Body of pancreas (tissue), 4 donors: ENCODE data around the gene ICOS. TPM values are rescaled to one million over a fixed set of nuclear protein-coding genes. Genes with fewer than 3 reads are reported as not detected.

Source experiments
- ATAC-seq: fragments of 150-250 bp; one replicate; pipeline ENCODE4 v1.9.1; 2016
- DNase-seq, 4 donors: peaks; one replicate each; pipeline ENCODE4 v3.0.0-alpha.2; 2019
- H3K27ac ChIP-seq, 4 donors: fragments of 200-600 bp; sonication (generic); 1 replicate in 3 of 4; 2 replicates in 1 of 4; pipeline versions ENCODE4 v1.5.1 to v1.6.1; 2016 to 2019; ENCODE audit warnings: mild to moderate bottlenecking in 1 of 4, mixed read lengths in 1 of 4, moderate library complexity in 1 of 4
- H3K27me3 ChIP-seq, 2 donors: fragments of 200-600 bp; sonication (generic); one replicate each; pipeline ENCODE4 v1.6.0; 2016; ENCODE audit warnings: mild to moderate bottlenecking in 1 of 2
- H3K36me3 ChIP-seq, 2 donors: fragments of 200-600 bp; sonication (generic); replicated peaks in 1 of 2; 2 replicates each; pipeline ENCODE4 v1.5.1; 2016; ENCODE audit warnings: low read depth in 2 of 2; ENCODE audit not compliant: insufficient read depth in 1 of 2
- H3K4me1 ChIP-seq: fragments of 200-600 bp; sonication (generic); one replicate; pipeline ENCODE4 v1.6.0; 2016
- H3K4me3 ChIP-seq, 2 donors: fragments of 200-600 bp; sonication (generic); 1 replicate in 1 of 2; 2 replicates in 1 of 2; pipeline ENCODE4 v1.5.1; 2016 to 2019
- H3K9me3 ChIP-seq, 3 donors: fragments of 200-600 bp; sonication (generic); 1 replicate in 2 of 3; 2 replicates in 1 of 3; pipeline ENCODE4 v1.5.1; 2016
- POLR2A ChIP-seq, 3 donors: fragments of 450-650 bp; IDR thresholded peaks; one replicate each; pipeline ENCODE4 v1.6.1; 2016; ENCODE audit warnings: antibody characterized with exemption in 3 of 3, mild to moderate bottlenecking in 2 of 3
- WGBS, 2 donors: methylation state at CpG; one replicate each; pipeline ENCODE4 v1.1.5; 2017; 5-methylcytosine and 5-hydroxymethylcytosine counted together
- intact Hi-C: fragments of 100-400 bp; cut with DNase I; formaldehyde crosslinking; loops from one replicate; pipeline ENCODE4 v1.15.1; 2023
- total RNA-seq, 2 donors: library from RNA; depleted of rRNA; stranded (reverse); fragments of >200 nt; gene quantifications; one replicate each; pipeline ENCODE4 v1.1.0, GENCODE V29; 2016
- TF ChIP-seq, protein P1 (sequence below), 7 experiments: fragments of 450-650 bp in 4 of 7; fragments of 200-600 bp in 3 of 7; sonication (generic) in 3 of 7; IDR thresholded peaks; one replicate each; pipeline ENCODE4 v1.5.1; 2016 to 2019; ENCODE audit warnings: antibody characterized with exemption in 7 of 7

Gene ICOS
- total RNA-seq, 2 donors from 2014 or later = not detected

- DNase-seq (no peak), ATAC-seq (no peak)
- intact Hi-C loops = no loop called here
- no peak overlapping the region for H3K27ac ChIP-seq
- no peaks in the 10 kb centered on the region for H3K9me3 ChIP-seq
- no peaks in the 10 kb centered on the region for H3K36me3 ChIP-seq
- TF ChIP-seq, protein P1, sequence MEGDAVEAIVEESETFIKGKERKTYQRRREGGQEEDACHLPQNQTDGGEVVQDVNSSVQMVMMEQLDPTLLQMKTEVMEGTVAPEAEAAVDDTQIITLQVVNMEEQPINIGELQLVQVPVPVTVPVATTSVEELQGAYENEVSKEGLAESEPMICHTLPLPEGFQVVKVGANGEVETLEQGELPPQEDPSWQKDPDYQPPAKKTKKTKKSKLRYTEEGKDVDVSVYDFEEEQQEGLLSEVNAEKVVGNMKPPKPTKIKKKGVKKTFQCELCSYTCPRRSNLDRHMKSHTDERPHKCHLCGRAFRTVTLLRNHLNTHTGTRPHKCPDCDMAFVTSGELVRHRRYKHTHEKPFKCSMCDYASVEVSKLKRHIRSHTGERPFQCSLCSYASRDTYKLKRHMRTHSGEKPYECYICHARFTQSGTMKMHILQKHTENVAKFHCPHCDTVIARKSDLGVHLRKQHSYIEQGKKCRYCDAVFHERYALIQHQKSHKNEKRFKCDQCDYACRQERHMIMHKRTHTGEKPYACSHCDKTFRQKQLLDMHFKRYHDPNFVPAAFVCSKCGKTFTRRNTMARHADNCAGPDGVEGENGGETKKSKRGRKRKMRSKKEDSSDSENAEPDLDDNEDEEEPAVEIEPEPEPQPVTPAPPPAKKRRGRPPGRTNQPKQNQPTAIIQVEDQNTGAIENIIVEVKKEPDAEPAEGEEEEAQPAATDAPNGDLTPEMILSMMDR (IDR thresholded peaks at IDR 0.05) = no peak
- no peak for TF ChIP-seq POLR2A (IDR thresholded peaks at IDR 0.05)
- H3K4me3 ChIP-seq = no peak overlapping the region
- H3K27me3 ChIP-seq = no peaks in the 10 kb centered on the region
- WGBS, 2 donors = 72 to 84% methylated on average over 4 of the region's 4 CpGs
- H3K4me1 ChIP-seq = peaks cover 14% of the 10 kb centered on the region
These were observed 74.3 kb downstream of the ICOS start for GRCh38 chr2:204010628-204011560.

Other genes with a start within 250 kb of the ICOS start
- gene CD28, start 230.1 kb upstream of the ICOS start, total RNA-seq = under 1 TPM in 1 of 2 donors, not detected in 1; 0.52 TPM
- not detected for gene CTLA4, start 69.0 kb upstream of the ICOS start, total RNA-seq